HepG2 (cell line): ENCODE data around the gene WDR7. TPM values are rescaled to one million over a fixed set of nuclear protein-coding genes. Genes with fewer than 3 reads are reported as not detected.

ENCODE experiments used
- ATAC-seq: fragments of 200-7000 bp; cut with Tn5 transposase; 3 replicates; pipeline ENCODE4 v1.9.1; 2020; ENCODE audit warnings: mild to moderate bottlenecking, moderate library complexity
- BruUV-seq: library from RNA; stranded (reverse); fragments of 400-500 nt; replicated peaks from 2 replicates; lab custom pipeline; 2021; lab: Mats Ljungman, UMichigan
- CTCF ChIA-PET: fragments of 300-600 bp; formaldehyde crosslinking; extraction: SDS; loops from one replicate; lab custom pipeline; 2021; ENCODE audit warnings: low total read pairs, inconsistent platforms, low intra/inter-chr PET ratio; lab: Yijun Ruan, JAX
- POLR2A ChIA-PET: fragments of 350-600 bp; sonication (Branson Sonifier 250); formaldehyde crosslinking; loops from one replicate; lab custom pipeline; 2020; ENCODE audit warnings: antibody characterized with exemption, inconsistent platforms; lab: Yijun Ruan, JAX
- DNase-seq: peaks from one replicate; pipeline ENCODE4 v3.0.0-alpha.2; 2015; ENCODE audit warnings: low spot score
- FAIRE-seq: peaks from 3 replicates; lab custom pipeline; 2011; peaks lifted over from hg19 to GRCh38; lab: Jason Lieb, UNC
- H2AFZ ChIP-seq: one replicate; pipeline ENCODE4 v1.6.1; 2011; ENCODE audit warnings: low read length, inconsistent platforms
- H3K27ac ChIP-seq: fragments of 300-600 bp; 3 replicates; pipeline ENCODE4 v1.8.0; 2011; ENCODE audit warnings: mixed run types, mild to moderate bottlenecking, mixed read lengths, low read length, inconsistent platforms; ENCODE audit not compliant: insufficient read depth; ENCODE audit errors: extremely low read length
- H3K27me3 ChIP-seq, 2 experiments: fragments of 200-600 bp in 1 of 2; 2 replicates in 1 of 2; 3 replicates in 1 of 2; pipeline versions ENCODE4 v1.6.0 to v1.8.0; 2011; ENCODE audit warnings: low read length in 2 of 2, mild to moderate bottlenecking in 2 of 2, moderate library complexity in 2 of 2, inconsistent platforms in 1 of 2; ENCODE audit not compliant: insufficient read depth in 2 of 2, control insufficient read depth in 1 of 2
- H3K36me3 ChIP-seq, 2 experiments: fragments of 200-600 bp in 1 of 2; replicated peaks in 1 of 2; 2 replicates in 1 of 2; 3 replicates in 1 of 2; pipeline versions ENCODE4 v1.5.1 to v1.8.0; 2011; ENCODE audit warnings: low read length in 2 of 2, inconsistent platforms in 1 of 2; ENCODE audit not compliant: insufficient read depth in 2 of 2, control insufficient read depth in 1 of 2
- H3K4me1 ChIP-seq: 2 replicates; pipeline ENCODE4 v1.5.1; 2012; ENCODE audit warnings: low read length, inconsistent platforms; ENCODE audit not compliant: insufficient read depth
- H3K4me2 ChIP-seq: 2 replicates; pipeline ENCODE4 v1.6.0; 2011; ENCODE audit warnings: low read depth, low read length, inconsistent platforms
- H3K4me3 ChIP-seq, 3 experiments: fragments of 200-600 bp in 1 of 3; sonication (generic), shearing (Covaris generic) in 1 of 3; replicated peaks in 1 of 3; 2 replicates each; pipeline ENCODE4 v1.5.1; 2011 to 2016; ENCODE audit warnings: low read length in 3 of 3, inconsistent platforms in 2 of 3, low read depth in 2 of 3, mild to moderate bottlenecking in 2 of 3, control low read depth in 1 of 3, mixed read lengths in 1 of 3; ENCODE audit not compliant: insufficient read depth in 1 of 3
- H3K79me2 ChIP-seq: one replicate; pipeline ENCODE4 v1.6.1; 2011; ENCODE audit warnings: low read length, inconsistent platforms; ENCODE audit not compliant: insufficient read depth
- H3K9ac ChIP-seq: 2 replicates; pipeline ENCODE4 v1.6.0; 2011; ENCODE audit warnings: mild to moderate bottlenecking, low read depth, low read length, inconsistent platforms; ENCODE audit not compliant: insufficient read depth
- H3K9me3 ChIP-seq: 2 replicates; pipeline ENCODE4 v1.5.1; 2012; ENCODE audit warnings: mild to moderate bottlenecking, low read length
- H4K20me1 ChIP-seq: 2 replicates; pipeline ENCODE4 v1.6.0; 2011; ENCODE audit warnings: inconsistent platforms, mild to moderate bottlenecking, low read length, moderate library complexity; ENCODE audit not compliant: insufficient read depth
- AKNA ChIP-seq: sonication (generic); formaldehyde crosslinking; IDR thresholded peaks from 2 replicates; pipeline ENCODE4 v1.4.0; 2020; ENCODE audit warnings: missing genetic modification reagents, borderline replicate concordance
- CEBPZ ChIP-seq: IDR thresholded peaks from 2 replicates; pipeline ENCODE4 v1.6.1; 2012; ENCODE audit warnings: low read length, improper control_type of control experiment
- HNF1A ChIP-seq, 2 experiments: sonication (generic) in 1 of 2; formaldehyde crosslinking in 1 of 2; IDR thresholded peaks; 2 replicates each; pipeline versions ENCODE4 v1.4.0 to v1.6.1; 2016 to 2020; ENCODE audit warnings: borderline replicate concordance in 1 of 2, low read depth in 1 of 2, mild to moderate bottlenecking in 1 of 2, missing genetic modification reagents in 1 of 2
- NKX3-1 ChIP-seq: sonication (generic); formaldehyde crosslinking; IDR thresholded peaks from 2 replicates; pipeline ENCODE4 v1.5.0; 2020; ENCODE audit warnings: missing genetic modification reagents
- PLSCR1 ChIP-seq: sonication (generic); formaldehyde crosslinking; IDR thresholded peaks from 2 replicates; pipeline ENCODE4 v1.5.0; 2020; ENCODE audit warnings: missing genetic modification reagents, mild to moderate bottlenecking, borderline replicate concordance
- ZNF180 ChIP-seq: sonication (generic); formaldehyde crosslinking; IDR thresholded peaks from 2 replicates; pipeline ENCODE4 v1.4.0; 2020; ENCODE audit warnings: low read depth, missing genetic modification reagents, borderline replicate concordance
- ZNF496 ChIP-seq: sonication (generic); formaldehyde crosslinking; IDR thresholded peaks from 2 replicates; pipeline ENCODE4 v1.8.1; 2023; ENCODE audit warnings: mild to moderate bottlenecking, moderate library complexity, missing genetic modification reagents; ENCODE audit not compliant: insufficient replicate concordance
- ZNF784 ChIP-seq: sonication (generic); formaldehyde crosslinking; IDR thresholded peaks from 2 replicates; pipeline ENCODE4 v1.5.1; 2020; ENCODE audit warnings: missing genetic modification reagents, mild to moderate bottlenecking, borderline replicate concordance
- WGBS: methylation state at CpG from one replicate; pipeline ENCODE4 v1.1.6; 2017; ENCODE audit warnings: low lambda C conversion rate; 5-methylcytosine and 5-hydroxymethylcytosine counted together
- in situ Hi-C: cut with HindIII; loops from 2 replicates; pipeline ENCODE4 v1.10.0; 2017; ENCODE audit warnings: low pct_unique_long_range_greater_than_20kb; ENCODE audit not compliant: extremely low pct_ligation_motif_present
- intact Hi-C: fragments of 100-400 bp; cut with micrococcal nuclease; formaldehyde crosslinking; loops from one replicate; pipeline ENCODE4 v1.10.0; 2022; ENCODE audit not compliant: unreplicated experiment
- polyA plus RNA-seq, 8 experiments: library from polyadenylated mRNA; depleted of rRNA in 3 of 8; stranded (reverse) in 7 of 8; unstranded in 1 of 8; fragments of >200 nt; fragmentation: Illumina TruSeq in 4 of 8; extraction: Trizol in 4 of 8; gene quantifications; 2 replicates each; pipeline versions ENCODE4 v1.2.1 to v1.2.3, GENCODE V29; 2011 to 2016; ENCODE audit warnings: low read depth in 4 of 8, missing spikeins in 1 of 8, mixed read lengths in 1 of 8; ENCODE audit not compliant: insufficient read depth in 1 of 8
- total RNA-seq, 5 experiments: library from RNA; depleted of rRNA; stranded (reverse); fragments of >200 nt; fragmentation: Illumina TruSeq; extraction: Trizol; gene quantifications; 2 replicates each; pipeline ENCODE4 v1.2.3, GENCODE V29; 2016; ENCODE audit warnings: low read depth in 1 of 5

Gene WDR7
- total and polyA plus RNA-seq, 2 of the 13 experiments (the other 11 are each of a cell fraction or from before 2014, with no cell fraction given) = 2.0 to 7.8 TPM

DNA sequence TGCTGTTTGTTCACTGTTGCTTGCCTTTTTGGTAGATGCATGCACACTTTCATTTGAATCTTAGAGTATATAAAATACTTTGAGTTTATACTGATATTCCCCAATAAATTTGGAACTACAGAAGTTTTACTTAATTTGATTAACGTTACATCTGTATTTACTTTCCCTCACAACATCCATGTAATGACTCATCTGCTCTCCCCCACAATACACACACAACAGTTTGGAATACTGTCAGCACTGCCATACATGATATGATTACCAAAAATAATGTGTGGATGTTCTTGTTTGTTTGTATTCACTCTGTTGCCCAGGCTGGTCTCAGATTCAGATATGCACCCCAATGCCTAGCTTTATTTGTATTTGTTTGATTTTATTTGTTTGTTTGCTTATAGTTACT, 144.2 kb downstream of the WDR7 start:
- intact Hi-C loops = no loop called here
- Histone ChIP-seq H3K9me3 (no peaks in the 10 kb centered on the region), H3K4me2 (no peak overlapping the region), H3K27ac (no peak overlapping the region), H3K27me3 (no peaks in the 10 kb centered on the region), H3K4me1 (no peaks in the 10 kb centered on the region), H3K4me3 (no peak overlapping the region), H2AFZ (no peak overlapping the region), H4K20me1 (no peaks in the 10 kb centered on the region), H3K36me3 (no peaks in the 10 kb centered on the region), H3K9ac (no peak overlapping the region), H3K79me2 (no peaks in the 10 kb centered on the region)
- 97% methylated on average over 1 of the region's 1 CpG for WGBS
- ChIA-PET POLR2A (no interaction called here), CTCF (no interaction called here)
- in situ Hi-C loops = loop anchor here (25.0 kb wide), 1 partner anchor 767 kb away; no protein-coding TSS in a partner anchor
- ATAC-seq (no peak), FAIRE-seq (no peak), DNase-seq (no peak)
- no TSS peak for BruUV-seq
- TF ChIP-seq CEBPZ (no peak), ZNF180 (CRISPR knock-in tag) (no peak), ZNF784 (no peak), HNF1A (IDR thresholded peaks at IDR 0.05; ENCODE audit: low read depth) (no peak), HNF1A (CRISPR knock-in tag; IDR thresholded peaks at IDR 0.05; ENCODE audit: borderline replicate concordance) (no peak), PLSCR1 (CRISPR knock-in tag) (no peak), AKNA (CRISPR knock-in tag) (no peak), ZNF496 (CRISPR knock-in tag) (no peak), NKX3-1 (CRISPR knock-in tag) (no peak)
